ENCODE data around the gene WDFY4. TPM values are rescaled to one million over a fixed set of nuclear protein-coding genes. Genes with fewer than 3 reads are reported as not detected.

The WDFY4 gene
- total RNA-seq, 1 donor from 2014 or later = not detected

GRCh38 chr10:48776005-48776522 lies 91.4 kb downstream of the WDFY4 start:
- Histone ChIP-seq H3K4me3 (no peak overlapping the region), H3K27me3 (no peaks in the 10 kb centered on the region), H2AFZ (replicated peaks) (no peak overlapping the region), H4K20me1 (ENCODE audit: low read depth) (no peaks in the 10 kb centered on the region), H3K9me3 (ENCODE audit: low read depth) (no peaks in the 10 kb centered on the region), H3K4me1 (peaks cover 4% of the 10 kb centered on the region), H3K36me3 (no peaks in the 10 kb centered on the region), H3F3A (ENCODE audit: low read depth) (no peaks in the 10 kb centered on the region), H3K79me2 (ENCODE audit: low read depth) (no peaks in the 10 kb centered on the region), H3K4me2 (no peak overlapping the region), H3K27ac (no peak overlapping the region), H3K9ac (no peak overlapping the region)
- Mint-ChIP-seq H3K36me3 (no peaks in the 10 kb centered on the region), H3K4me3 (no peak overlapping the region), H3K27me3 (ENCODE audit: insufficient read depth, low read depth) (peaks cover 5% of the 10 kb centered on the region), H3K9me3 (no peaks in the 10 kb centered on the region), H3K27ac (no peak overlapping the region), H3K4me1 (no peaks in the 10 kb centered on the region)
- DNase-seq (ENCODE audit: low spot score) = no peak
- TF ChIP-seq EZH2 (IDR thresholded peaks at IDR 0.05) (no peak), EZH2phosphoT487 (IDR thresholded peaks at IDR 0.05) (no peak), CTCF (IDR thresholded peaks at IDR 0.05) (no peak)

DNA sequence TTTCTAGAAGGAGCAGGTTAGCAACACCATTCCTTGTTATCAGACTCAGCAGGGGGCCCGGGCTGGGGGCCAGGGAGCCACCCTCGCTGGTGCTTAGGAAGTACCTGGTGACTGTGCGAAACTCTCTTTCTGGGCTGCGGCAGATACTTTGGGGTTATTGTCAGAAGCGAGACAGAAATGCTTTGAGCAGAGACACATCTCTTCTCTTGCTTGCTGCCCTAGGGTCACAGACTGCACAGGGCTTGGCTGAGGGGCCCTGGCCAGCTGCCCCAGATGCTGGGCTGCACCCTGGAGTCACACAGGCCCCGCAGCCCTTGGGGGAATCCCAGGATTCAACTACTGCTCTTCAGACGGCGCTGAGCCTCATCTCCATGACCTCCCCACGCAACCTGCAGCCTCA lies 91.9 kb downstream of the WDFY4 start:
- Histone ChIP-seq H3K79me2 (ENCODE audit: low read depth) (no peaks in the 10 kb centered on the region), H3K4me2 (no peak overlapping the region), H4K20me1 (ENCODE audit: low read depth) (no peaks in the 10 kb centered on the region), H2AFZ (replicated peaks) (no peak overlapping the region), H3F3A (ENCODE audit: low read depth) (no peaks in the 10 kb centered on the region), H3K27ac (no peak overlapping the region), H3K9me3 (ENCODE audit: low read depth) (no peaks in the 10 kb centered on the region), H3K4me3 (no peak overlapping the region), H3K36me3 (no peaks in the 10 kb centered on the region), H3K9ac (no peak overlapping the region), H3K27me3 (no peaks in the 10 kb centered on the region), H3K4me1 (peaks cover 4% of the 10 kb centered on the region)
- Mint-ChIP-seq H3K4me1 (no peaks in the 10 kb centered on the region), H3K36me3 (no peaks in the 10 kb centered on the region), H3K9me3 (no peaks in the 10 kb centered on the region), H3K27me3 (ENCODE audit: insufficient read depth, low read depth) (peaks cover 5% of the 10 kb centered on the region), H3K4me3 (no peak overlapping the region), H3K27ac (no peak overlapping the region)
- TF ChIP-seq EZH2phosphoT487 (IDR thresholded peaks at IDR 0.05) = no peak
- TF ChIP-seq CTCF (IDR thresholded peaks at IDR 0.05) = no peak
- no peak for TF ChIP-seq EZH2 (IDR thresholded peaks at IDR 0.05)
- DNase-seq (ENCODE audit: low spot score) = no peak

- no peak overlapping the region for H3K9ac ChIP-seq
- Mint-ChIP-seq H3K27ac (no peak overlapping the region), H3K9me3 (no peaks in the 10 kb centered on the region), H3K27me3 (ENCODE audit: insufficient read depth, low read depth) (peaks cover 1% of the 10 kb centered on the region), H3K4me1 (no peaks in the 10 kb centered on the region), H3K36me3 (no peaks in the 10 kb centered on the region), H3K4me3 (no peak overlapping the region)
- H3K4me1 ChIP-seq = no peaks in the 10 kb centered on the region
- no peaks in the 10 kb centered on the region for H3K79me2 ChIP-seq (ENCODE audit: low read depth)
- no peaks in the 10 kb centered on the region for H3F3A ChIP-seq (ENCODE audit: low read depth)
- no peak overlapping the region for H3K27ac ChIP-seq
- no peak overlapping the region for H3K4me2 ChIP-seq
- H3K9me3 ChIP-seq (ENCODE audit: low read depth) = no peaks in the 10 kb centered on the region
- no peaks in the 10 kb centered on the region for H3K27me3 ChIP-seq
- no peak overlapping the region for H2AFZ ChIP-seq (replicated peaks)
- H3K4me3 ChIP-seq = no peak overlapping the region
- no peak for DNase-seq (ENCODE audit: low spot score)
- TF ChIP-seq CTCF (IDR thresholded peaks at IDR 0.05) = no peak
- TF ChIP-seq EZH2phosphoT487 (IDR thresholded peaks at IDR 0.05) = no peak
- TF ChIP-seq EZH2 (IDR thresholded peaks at IDR 0.05) = no peak
- no peaks in the 10 kb centered on the region for H4K20me1 ChIP-seq (ENCODE audit: low read depth)
- H3K36me3 ChIP-seq = no peaks in the 10 kb centered on the region
These were observed 92.4 kb downstream of the WDFY4 start for GRCh38 chr10:48777110-48777509.
